Thyroid gland (tissue), 4 donors: ENCODE results near the gene DCAF7. TPM values are rescaled to one million over a fixed set of nuclear protein-coding genes. Genes with fewer than 3 reads are reported as not detected.

Source experiments
- DNase-seq, 2 donors: peaks; one replicate each; pipeline ENCODE4 v3.0.0-alpha.2; 2019
- H3K27ac ChIP-seq, 3 donors: fragments of 200-600 bp; sonication (generic); 1 replicate in 2 of 3; 2 replicates in 1 of 3; pipeline ENCODE4 v1.5.1; 2016 to 2019; ENCODE audit warnings: mild to moderate bottlenecking in 1 of 3, moderate library complexity in 1 of 3
- H3K27me3 ChIP-seq: fragments of 200-600 bp; sonication (generic); one replicate; pipeline ENCODE4 v1.5.1; 2019
- H3K36me3 ChIP-seq, 2 donors: fragments of 200-600 bp; sonication (generic); one replicate each; pipeline ENCODE4 v1.5.1; 2016 to 2019
- H3K4me1 ChIP-seq, 2 donors: fragments of 200-600 bp; sonication (generic); one replicate each; pipeline ENCODE4 v1.5.1; 2017 to 2019
- H3K4me3 ChIP-seq, 3 donors: fragments of 200-600 bp; sonication (generic); replicated peaks in 1 of 3; 1 replicate in 2 of 3; 2 replicates in 1 of 3; pipeline ENCODE4 v1.5.1; 2016; ENCODE audit warnings: mild to moderate bottlenecking in 1 of 3
- H3K9me3 ChIP-seq: fragments of 200-600 bp; sonication (generic); one replicate; pipeline ENCODE4 v1.5.1; 2017
- CTCF ChIP-seq, 6 experiments: fragments of 200-600 bp in 3 of 6; fragments of 450-650 bp in 3 of 6; sonication (generic) in 3 of 6; IDR thresholded peaks; one replicate each; pipeline ENCODE4 v1.5.1; 2016 to 2019; ENCODE audit warnings: antibody characterized with exemption in 6 of 6, mild to moderate bottlenecking in 2 of 6, inconsistent platforms in 1 of 6, moderate library complexity in 1 of 6
- POLR2A ChIP-seq, 2 donors: fragments of 450-650 bp; IDR thresholded peaks; one replicate each; pipeline ENCODE4 v1.6.1; 2017; ENCODE audit warnings: antibody characterized with exemption in 2 of 2, mild to moderate bottlenecking in 2 of 2, moderate library complexity in 1 of 2
- WGBS, 2 donors: methylation state at CpG; one replicate each; pipeline ENCODE4 v1.1.5; 2017; 5-methylcytosine and 5-hydroxymethylcytosine counted together
- intact Hi-C: fragments of 100-400 bp; cut with DNase I; formaldehyde crosslinking; loops from one replicate; pipeline ENCODE4 v1.15.1; 2023
- total RNA-seq, 4 donors: library from RNA; depleted of rRNA; stranded (reverse); fragments of >200 nt; gene quantifications; one replicate each; pipeline ENCODE4 v1.2.3, GENCODE V29; 2016

DCAF7 gene
- total RNA-seq, 4 donors from 2014 or later, result 35.1 to 44.8 (median 40.5) TPM

GRCh38 chr17:63587770-63588169, 37.5 kb downstream of the DCAF7 start:
- H3K4me1 ChIP-seq, result no peaks in the 10 kb centered on the region
- intact Hi-C loops, result no loop called here
- H3K4me3 ChIP-seq, result no peak overlapping the region
- no peaks in the 10 kb centered on the region for H3K27me3 ChIP-seq
- WGBS, 2 donors, result 95 to 96% methylated on average over 5 of the region's 5 CpGs
- no peaks in the 10 kb centered on the region for H3K9me3 ChIP-seq
- no peak overlapping the region for H3K27ac ChIP-seq
- TF ChIP-seq POLR2A (IDR thresholded peaks at IDR 0.05) (no peak), CTCF (IDR thresholded peaks at IDR 0.05) (no peak)
- DNase-seq, result no peak
- H3K36me3 ChIP-seq, result peaks cover 73 to 79% of the 10 kb centered on the region in 2 donors

- H3K4me1 ChIP-seq, result no peaks in the 10 kb centered on the region
- H3K4me3 ChIP-seq, result no peak overlapping the region
- H3K27ac ChIP-seq, result no peak overlapping the region
- WGBS, 2 donors, result 91 to 95% methylated on average over 9 to 10 of the region's 11 CpGs
- no peak for DNase-seq
- TF ChIP-seq POLR2A (IDR thresholded peaks at IDR 0.05), result no peak
- TF ChIP-seq CTCF (IDR thresholded peaks at IDR 0.05), result no peak
- H3K36me3 ChIP-seq, result peaks cover 63 to 69% of the 10 kb centered on the region in 2 donors
- H3K27me3 ChIP-seq, result no peaks in the 10 kb centered on the region
- intact Hi-C loops, result no loop called here
- H3K9me3 ChIP-seq, result no peaks in the 10 kb centered on the region
Measured at GRCh38 chr17:63588797-63589196, 38.5 kb downstream of the DCAF7 start.

- intact Hi-C loops, result no loop called here
- WGBS, 2 donors, result 100% methylated on average over 1 of the region's 1 CpG
- TF ChIP-seq POLR2A (IDR thresholded peaks at IDR 0.05) (no peak), CTCF (IDR thresholded peaks at IDR 0.05) (no peak)
Measured at GRCh38 chr17:63589646-63590045, 39.4 kb downstream of the DCAF7 start.

GRCh38 chr17:63592797-63593196, 42.5 kb downstream of the DCAF7 start:
- H3K36me3 ChIP-seq, result peaks cover 34 to 35% of the 10 kb centered on the region in 2 donors
- H3K4me1 ChIP-seq, result no peaks in the 10 kb centered on the region
- no peaks in the 10 kb centered on the region for H3K27me3 ChIP-seq
- 91 to 94% methylated on average over 3 of the region's 3 CpGs for whole genome bisulfite sequencing, 2 donors
- TF ChIP-seq POLR2A (IDR thresholded peaks at IDR 0.05) (no peak), CTCF (IDR thresholded peaks at IDR 0.05) (no peak)
- H3K27ac ChIP-seq, result no peak overlapping the region
- H3K4me3 ChIP-seq, result no peak overlapping the region
- intact Hi-C loops, result no loop called here
- no peak for DNase-seq
- H3K9me3 ChIP-seq, result no peaks in the 10 kb centered on the region

More at GRCh38 chr17:63589646-63590045, 39.4 kb downstream of the DCAF7 start:
- peaks cover 56 to 60% of the 10 kb centered on the region in 2 donors for H3K36me3 ChIP-seq
- H3K4me3 ChIP-seq, result no peak overlapping the region
- H3K27ac ChIP-seq, result no peak overlapping the region
- H3K27me3 ChIP-seq, result no peaks in the 10 kb centered on the region
- no peak for DNase-seq
- H3K4me1 ChIP-seq, result no peaks in the 10 kb centered on the region
- no peaks in the 10 kb centered on the region for H3K9me3 ChIP-seq

- H3K27me3 ChIP-seq, result no peaks in the 10 kb centered on the region
- intact Hi-C loops, result no loop called here
- peaks cover 16 to 17% of the 10 kb centered on the region in 2 donors for H3K36me3 ChIP-seq
- H3K27ac ChIP-seq, result no peak overlapping the region
- no peak for DNase-seq
- H3K9me3 ChIP-seq, result no peaks in the 10 kb centered on the region
- no peak for TF ChIP-seq CTCF (IDR thresholded peaks at IDR 0.05)
- no peak for TF ChIP-seq POLR2A (IDR thresholded peaks at IDR 0.05)
- H3K4me1 ChIP-seq, result peaks cover 1 to 4% of the 10 kb centered on the region in 2 donors
- no peak overlapping the region for H3K4me3 ChIP-seq
- 97 to 98% methylated on average over 3 of the region's 3 CpGs for WGBS, 2 donors
Measured at GRCh38 chr17:63595132-63595531, 44.9 kb downstream of the DCAF7 start.
